Measurements from ENCODE around the gene SSTR3. TPM values are rescaled to one million over a fixed set of nuclear protein-coding genes. Genes with fewer than 3 reads are reported as not detected.

The SSTR3 gene
- polyA plus RNA-seq, 2 donors, result 0.02 TPM; not detected in 1

- Histone ChIP-seq H3K9me3 (ENCODE audit: control insufficient read depth in 2 of 2, insufficient read depth in 1 of 2, low read depth in 1 of 2, low read length in 1 of 2) (no peaks in the 10 kb centered on the region), H3K27me3 (ENCODE audit: control insufficient read depth in 1 of 2, insufficient read depth in 2 of 2, low read length in 2 of 2) (no peaks in the 10 kb centered on the region), H3K4me1 (ENCODE audit: control insufficient read depth in 2 of 2, insufficient read depth in 2 of 2, low read length in 1 of 2) (peaks cover 1 to 15% of the 10 kb centered on the region in 2 donors), H3K36me3 (ENCODE audit: control insufficient read depth in 2 of 2, insufficient read depth in 2 of 2, low read length in 1 of 2) (peaks cover 0 to 3% of the 10 kb centered on the region in 2 donors), H3K27ac (ENCODE audit: low read depth in 2 of 2, low read length in 1 of 2) (no peak overlapping the region), H3K4me3 (ENCODE audit: low read depth in 1 of 2, low read length in 2 of 2) (no peak overlapping the region)
- 80 to 94% methylated on average over 3 of the region's 3 CpGs for WGBS, 2 donors
These were observed 29.4 kb downstream of the SSTR3 start for GRCh38 chr22:37182949-37183245.

DNA sequence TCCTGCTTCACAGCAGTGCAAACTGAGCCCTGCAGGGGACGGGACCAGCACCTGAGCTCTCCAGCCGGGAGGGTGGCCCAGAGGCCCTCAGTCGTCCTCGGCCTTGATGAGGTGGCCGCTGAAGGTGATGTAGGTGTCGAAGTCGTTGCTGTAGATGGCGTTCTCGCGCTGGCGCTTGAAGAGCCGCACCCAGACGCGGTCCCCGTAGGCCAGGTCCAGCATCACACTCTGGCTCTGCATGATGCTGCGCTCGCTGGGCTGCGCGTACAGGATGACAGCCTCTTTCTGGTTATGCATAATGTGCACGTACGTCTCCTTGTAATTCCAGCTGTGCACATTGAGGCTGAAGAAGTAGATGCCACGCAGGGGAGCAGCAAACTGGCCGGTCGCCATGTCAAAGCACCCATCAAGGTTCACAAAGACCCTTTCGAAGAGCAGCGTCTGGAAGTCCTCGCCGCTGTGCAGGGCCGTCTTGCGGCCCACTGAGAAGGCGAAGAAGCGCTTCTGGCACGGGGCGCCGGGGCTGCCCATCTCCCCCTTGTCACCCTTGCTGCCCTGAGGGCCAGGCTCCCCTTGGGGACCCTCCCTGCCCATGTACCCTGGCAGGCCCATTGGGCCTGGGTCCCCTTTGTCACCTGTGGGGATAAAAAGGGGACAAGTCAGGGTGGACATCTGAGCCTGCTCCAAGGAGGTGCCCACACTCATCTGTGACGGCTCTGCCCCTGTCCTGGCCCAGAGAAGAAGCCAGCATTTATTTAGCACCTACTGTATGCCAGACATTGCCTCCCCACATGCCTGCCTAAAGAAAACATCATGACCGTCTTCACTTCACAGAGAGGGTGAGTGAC is 30.0 kb downstream of the SSTR3 start:
- 87 to 94% methylated on average over 37 of the region's 37 CpGs for WGBS, 2 donors
- Histone ChIP-seq H3K36me3 (ENCODE audit: control insufficient read depth in 2 of 2, insufficient read depth in 2 of 2, low read length in 1 of 2) (peaks cover 0 to 3% of the 10 kb centered on the region in 2 donors), H3K9me3 (ENCODE audit: control insufficient read depth in 2 of 2, insufficient read depth in 1 of 2, low read depth in 1 of 2, low read length in 1 of 2) (no peaks in the 10 kb centered on the region), H3K4me3 (ENCODE audit: low read depth in 1 of 2, low read length in 2 of 2) (no peak overlapping the region), H3K27me3 (ENCODE audit: control insufficient read depth in 1 of 2, insufficient read depth in 2 of 2, low read length in 2 of 2) (no peaks in the 10 kb centered on the region), H3K4me1 (ENCODE audit: control insufficient read depth in 2 of 2, insufficient read depth in 2 of 2, low read length in 1 of 2) (peaks cover 0 to 15% of the 10 kb centered on the region in 2 donors), H3K27ac (ENCODE audit: low read depth in 2 of 2, low read length in 1 of 2) (no peak overlapping the region)

- Histone ChIP-seq H3K9me3 (ENCODE audit: control insufficient read depth in 2 of 2, insufficient read depth in 1 of 2, low read depth in 1 of 2, low read length in 1 of 2) (no peaks in the 10 kb centered on the region), H3K4me3 (ENCODE audit: low read depth in 1 of 2, low read length in 2 of 2) (no peak overlapping the region), H3K4me1 (ENCODE audit: control insufficient read depth in 2 of 2, insufficient read depth in 2 of 2, low read length in 1 of 2) (peaks cover 0 to 15% of the 10 kb centered on the region in 2 donors), H3K27me3 (ENCODE audit: control insufficient read depth in 1 of 2, insufficient read depth in 2 of 2, low read length in 2 of 2) (no peaks in the 10 kb centered on the region), H3K27ac (ENCODE audit: low read depth in 2 of 2, low read length in 1 of 2) (no peak overlapping the region), H3K36me3 (ENCODE audit: control insufficient read depth in 2 of 2, insufficient read depth in 2 of 2, low read length in 1 of 2) (peaks cover 0 to 3% of the 10 kb centered on the region in 2 donors)
- WGBS, 2 donors, result 64 to 81% methylated on average over 4 of the region's 4 CpGs
These were observed 30.6 kb downstream of the SSTR3 start for GRCh38 chr22:37181681-37182080.

GRCh38 chr22:37180531-37181231 is 31.6 kb downstream of the SSTR3 start:
- no peaks in the 10 kb centered on the region for H3K27me3 ChIP-seq (ENCODE audit: control insufficient read depth in 1 of 2, insufficient read depth in 2 of 2, low read length in 2 of 2)
- H3K4me3 ChIP-seq (ENCODE audit: low read depth in 1 of 2, low read length in 2 of 2), result no peak overlapping the region
- 88 to 94% methylated on average over 15 of the region's 15 CpGs for WGBS, 2 donors
- peaks cover 0 to 3% of the 10 kb centered on the region in 2 donors for H3K36me3 ChIP-seq (ENCODE audit: control insufficient read depth in 2 of 2, insufficient read depth in 2 of 2, low read length in 1 of 2)
- no peaks in the 10 kb centered on the region for H3K9me3 ChIP-seq (ENCODE audit: control insufficient read depth in 2 of 2, insufficient read depth in 1 of 2, low read depth in 1 of 2, low read length in 1 of 2)
- no peak overlapping the region for H3K27ac ChIP-seq (ENCODE audit: low read depth in 2 of 2, low read length in 1 of 2)
- H3K4me1 ChIP-seq (ENCODE audit: control insufficient read depth in 2 of 2, insufficient read depth in 2 of 2, low read length in 1 of 2), result peaks cover 0 to 24% of the 10 kb centered on the region in 2 donors

- WGBS, 2 donors, result 83 to 84% methylated on average over 31 of the region's 31 CpGs
- Histone ChIP-seq H3K36me3 (ENCODE audit: control insufficient read depth in 2 of 2, insufficient read depth in 2 of 2, low read length in 1 of 2) (peaks cover 0 to 3% of the 10 kb centered on the region in 2 donors), H3K27me3 (ENCODE audit: control insufficient read depth in 1 of 2, insufficient read depth in 2 of 2, low read length in 2 of 2) (no peaks in the 10 kb centered on the region), H3K27ac (ENCODE audit: low read depth in 2 of 2, low read length in 1 of 2) (no peak overlapping the region), H3K4me1 (ENCODE audit: control insufficient read depth in 2 of 2, insufficient read depth in 2 of 2, low read length in 1 of 2) (peaks cover 0 to 27% of the 10 kb centered on the region in 2 donors), H3K4me3 (ENCODE audit: low read depth in 1 of 2, low read length in 2 of 2) (no peak overlapping the region), H3K9me3 (ENCODE audit: control insufficient read depth in 2 of 2, insufficient read depth in 1 of 2, low read depth in 1 of 2, low read length in 1 of 2) (no peaks in the 10 kb centered on the region)
These were observed 32.5 kb downstream of the SSTR3 start for GRCh38 chr22:37179622-37180420.

DNA sequence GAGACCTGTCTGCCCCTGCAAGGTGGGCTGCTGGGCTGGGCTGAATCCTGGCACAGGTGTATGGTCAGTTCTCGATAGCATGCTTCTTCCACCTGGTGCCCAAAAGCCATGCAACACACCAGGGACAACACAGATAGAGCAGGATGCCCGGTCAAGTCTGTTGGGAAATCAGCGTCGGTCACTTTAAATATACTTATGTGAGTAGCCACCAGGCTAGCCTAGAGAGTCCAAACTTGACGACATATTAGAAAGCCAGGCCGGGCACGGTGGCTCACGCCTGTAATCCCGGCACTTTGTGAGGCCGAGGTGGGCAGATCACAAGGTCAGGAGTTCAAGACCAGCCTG is 33.2 kb downstream of the SSTR3 start:
- peaks cover 0 to 3% of the 10 kb centered on the region in 2 donors for H3K36me3 ChIP-seq (ENCODE audit: control insufficient read depth in 2 of 2, insufficient read depth in 2 of 2, low read length in 1 of 2)
- 88 to 90% methylated on average over 10 of the region's 10 CpGs for WGBS, 2 donors
- peaks cover 0 to 27% of the 10 kb centered on the region in 2 donors for H3K4me1 ChIP-seq (ENCODE audit: control insufficient read depth in 2 of 2, insufficient read depth in 2 of 2, low read length in 1 of 2)

DNA sequence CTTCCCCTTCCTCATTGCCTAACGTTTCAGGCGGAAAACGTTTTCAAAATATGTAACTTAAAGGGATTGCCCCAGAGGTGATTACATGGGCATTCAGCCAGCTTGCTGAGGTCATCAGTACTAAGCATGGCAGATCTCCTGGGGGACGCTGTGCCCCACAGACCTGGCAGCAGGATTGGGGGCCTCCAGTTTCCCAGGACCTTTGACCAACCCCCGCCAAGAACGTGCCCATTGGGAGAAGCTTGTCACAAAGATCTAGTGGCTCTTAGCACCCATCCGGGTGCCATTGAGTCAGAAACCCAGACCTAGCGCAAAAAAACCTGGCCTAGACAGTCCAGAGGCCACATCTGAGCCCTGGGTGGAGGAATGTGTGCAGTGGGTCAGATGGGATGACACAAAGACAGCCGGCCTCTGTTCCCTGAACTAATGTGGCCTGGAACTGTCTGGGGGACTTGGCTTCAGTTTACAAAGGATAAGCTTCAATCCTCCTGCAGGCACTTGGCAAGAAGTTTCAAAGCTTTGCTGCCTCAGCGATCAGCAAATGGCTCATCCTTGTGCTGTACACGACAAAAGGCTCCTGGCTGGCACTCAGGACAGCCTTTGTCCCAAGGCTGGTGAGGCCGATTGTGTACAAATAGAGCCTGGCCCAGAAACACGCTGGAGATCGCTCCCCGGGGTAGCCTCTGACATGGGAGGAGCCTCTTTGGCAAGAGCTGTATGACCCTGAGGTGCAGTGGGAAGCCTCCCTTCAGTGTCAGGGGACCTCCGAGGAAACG is 33.7 kb downstream of the SSTR3 start:
- 32 to 33% methylated on average over 17 of the region's 17 CpGs for WGBS, 2 donors
- H3K27ac ChIP-seq (ENCODE audit: low read depth in 2 of 2, low read length in 1 of 2), result no peak overlapping the region
- H3K4me1 ChIP-seq (ENCODE audit: control insufficient read depth in 2 of 2, insufficient read depth in 2 of 2, low read length in 1 of 2), result peaks cover 0 to 27% of the 10 kb centered on the region in 2 donors
- H3K9me3 ChIP-seq (ENCODE audit: control insufficient read depth in 2 of 2, insufficient read depth in 1 of 2, low read depth in 1 of 2, low read length in 1 of 2), result peaks cover 0 to 2% of the 10 kb centered on the region in 2 donors
- no peaks in the 10 kb centered on the region for H3K27me3 ChIP-seq (ENCODE audit: control insufficient read depth in 1 of 2, insufficient read depth in 2 of 2, low read length in 2 of 2)
- no peak overlapping the region for H3K4me3 ChIP-seq (ENCODE audit: low read depth in 1 of 2, low read length in 2 of 2)
- H3K36me3 ChIP-seq (ENCODE audit: control insufficient read depth in 2 of 2, insufficient read depth in 2 of 2, low read length in 1 of 2), result peaks cover 0 to 3% of the 10 kb centered on the region in 2 donors

More for the DNA sequence above, 33.2 kb downstream of the SSTR3 start:
- H3K9me3 ChIP-seq (ENCODE audit: control insufficient read depth in 2 of 2, insufficient read depth in 1 of 2, low read depth in 1 of 2, low read length in 1 of 2), result peaks cover 0 to 2% of the 10 kb centered on the region in 2 donors
- no peaks in the 10 kb centered on the region for H3K27me3 ChIP-seq (ENCODE audit: control insufficient read depth in 1 of 2, insufficient read depth in 2 of 2, low read length in 2 of 2)
- no peak overlapping the region for H3K4me3 ChIP-seq (ENCODE audit: low read depth in 1 of 2, low read length in 2 of 2)
- no peak overlapping the region for H3K27ac ChIP-seq (ENCODE audit: low read depth in 2 of 2, low read length in 1 of 2)

DNA sequence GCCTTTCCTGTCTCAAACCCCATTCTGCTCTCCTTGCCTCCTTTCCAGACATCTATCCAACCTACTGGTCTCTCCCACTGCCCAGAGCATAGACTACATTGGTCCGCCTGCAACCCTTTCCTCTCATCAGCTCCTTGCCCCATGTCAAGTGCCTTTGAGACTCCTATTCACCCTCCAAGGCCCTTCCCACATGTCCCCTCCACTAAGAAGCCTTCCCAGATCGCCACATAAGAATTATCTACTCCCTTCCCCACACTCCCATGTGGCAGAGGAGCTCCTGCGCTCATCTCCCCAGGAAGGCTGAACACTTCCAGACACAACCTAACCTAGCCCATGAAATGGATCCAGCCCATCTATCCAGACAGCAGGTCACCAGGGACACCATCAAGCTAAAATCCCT is 34.5 kb downstream of the SSTR3 start:
- H3K4me3 ChIP-seq (ENCODE audit: low read depth in 1 of 2, low read length in 2 of 2), result no peak overlapping the region
- 85 to 96% methylated on average over 3 of the region's 3 CpGs for WGBS, 2 donors

DNA sequence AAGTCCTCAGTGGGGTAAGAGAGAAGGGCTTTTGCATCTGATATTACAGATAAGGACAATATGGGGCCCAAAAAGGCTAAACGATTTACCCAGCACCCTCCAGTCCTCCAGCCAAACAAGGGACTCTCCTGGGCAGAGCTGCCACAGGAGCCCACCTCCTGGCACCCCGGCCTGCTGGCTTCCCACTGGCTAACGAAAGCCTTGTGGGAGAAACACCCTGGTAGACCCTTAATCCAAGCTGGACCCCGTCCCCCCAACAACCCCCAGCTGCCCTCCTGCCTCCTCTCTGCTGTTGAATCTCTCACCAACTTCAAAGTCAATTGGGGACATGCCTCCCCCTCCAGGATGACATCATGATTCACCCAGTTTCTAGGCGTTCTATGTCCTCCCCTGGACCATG is 35.1 kb downstream of the SSTR3 start:
- H3K4me1 ChIP-seq (ENCODE audit: control insufficient read depth in 2 of 2, insufficient read depth in 2 of 2, low read length in 1 of 2), result peaks cover 0 to 27% of the 10 kb centered on the region in 2 donors
- no peak overlapping the region for H3K27ac ChIP-seq (ENCODE audit: low read depth in 2 of 2, low read length in 1 of 2)
- WGBS, 2 donors, result 59 to 83% methylated on average over 5 of the region's 5 CpGs
- peaks cover 0 to 3% of the 10 kb centered on the region in 2 donors for H3K36me3 ChIP-seq (ENCODE audit: control insufficient read depth in 2 of 2, insufficient read depth in 2 of 2, low read length in 1 of 2)
- no peak overlapping the region for H3K4me3 ChIP-seq (ENCODE audit: low read depth in 1 of 2, low read length in 2 of 2)
- H3K27me3 ChIP-seq (ENCODE audit: control insufficient read depth in 1 of 2, insufficient read depth in 2 of 2, low read length in 2 of 2), result no peaks in the 10 kb centered on the region
- H3K9me3 ChIP-seq (ENCODE audit: control insufficient read depth in 2 of 2, insufficient read depth in 1 of 2, low read depth in 1 of 2, low read length in 1 of 2), result peaks cover 0 to 2% of the 10 kb centered on the region in 2 donors

More for the DNA sequence above, 34.5 kb downstream of the SSTR3 start:
- Histone ChIP-seq H3K9me3 (ENCODE audit: control insufficient read depth in 2 of 2, insufficient read depth in 1 of 2, low read depth in 1 of 2, low read length in 1 of 2) (peaks cover 0 to 2% of the 10 kb centered on the region in 2 donors), H3K27me3 (ENCODE audit: control insufficient read depth in 1 of 2, insufficient read depth in 2 of 2, low read length in 2 of 2) (no peaks in the 10 kb centered on the region), H3K36me3 (ENCODE audit: control insufficient read depth in 2 of 2, insufficient read depth in 2 of 2, low read length in 1 of 2) (peaks cover 0 to 3% of the 10 kb centered on the region in 2 donors), H3K4me1 (ENCODE audit: control insufficient read depth in 2 of 2, insufficient read depth in 2 of 2, low read length in 1 of 2) (peaks cover 0 to 27% of the 10 kb centered on the region in 2 donors), H3K27ac (ENCODE audit: low read depth in 2 of 2, low read length in 1 of 2) (no peak overlapping the region)

All from esophagus (tissue), 2 donors.